GM12865 (cell line): Measurements from ENCODE around the gene TNS3.

Experiments
- DNase-seq: peaks from one replicate; pipeline ENCODE4 v3.0.0; 2010; ENCODE audit warnings: low read depth
- H3K4me3 ChIP-seq: 2 replicates; pipeline ENCODE4 v1.5.1; 2011; ENCODE audit warnings: mild to moderate bottlenecking, low read depth, low read length, control low read depth
- TF ChIP-seq, protein P1 (sequence below): IDR thresholded peaks from 2 replicates; pipeline ENCODE4 v1.5.1; 2011; ENCODE audit warnings: low read length, control low read depth, low read depth, inconsistent platforms; ENCODE audit not compliant: insufficient read depth; ENCODE audit errors: missing control alignments

The TNS3 gene

DNA sequence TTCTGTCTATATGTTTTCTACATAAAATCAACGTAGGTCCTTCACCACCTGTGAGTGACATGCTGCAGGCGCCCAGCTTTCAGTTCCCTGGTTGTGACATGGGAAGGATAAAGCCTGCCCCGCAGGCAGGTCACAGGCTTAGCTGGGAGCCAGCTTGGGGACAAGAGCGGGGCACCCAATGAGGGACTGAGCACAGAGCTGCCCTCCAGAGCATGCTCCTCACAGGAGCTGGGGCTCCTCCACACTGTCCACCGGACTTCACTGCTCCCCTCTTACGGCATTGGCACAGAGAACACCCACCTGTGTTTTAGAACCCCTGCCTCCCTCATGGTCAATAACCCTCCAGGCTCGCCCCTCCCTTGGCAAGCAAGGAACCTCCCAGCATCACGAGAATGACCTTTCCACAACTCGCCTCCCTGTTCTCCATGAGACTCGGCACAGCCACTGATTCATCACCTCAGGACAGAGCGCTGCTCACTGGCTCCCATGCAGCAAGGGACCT, 187.1 kb downstream of the TNS3 start:
- TF ChIP-seq, protein P1, sequence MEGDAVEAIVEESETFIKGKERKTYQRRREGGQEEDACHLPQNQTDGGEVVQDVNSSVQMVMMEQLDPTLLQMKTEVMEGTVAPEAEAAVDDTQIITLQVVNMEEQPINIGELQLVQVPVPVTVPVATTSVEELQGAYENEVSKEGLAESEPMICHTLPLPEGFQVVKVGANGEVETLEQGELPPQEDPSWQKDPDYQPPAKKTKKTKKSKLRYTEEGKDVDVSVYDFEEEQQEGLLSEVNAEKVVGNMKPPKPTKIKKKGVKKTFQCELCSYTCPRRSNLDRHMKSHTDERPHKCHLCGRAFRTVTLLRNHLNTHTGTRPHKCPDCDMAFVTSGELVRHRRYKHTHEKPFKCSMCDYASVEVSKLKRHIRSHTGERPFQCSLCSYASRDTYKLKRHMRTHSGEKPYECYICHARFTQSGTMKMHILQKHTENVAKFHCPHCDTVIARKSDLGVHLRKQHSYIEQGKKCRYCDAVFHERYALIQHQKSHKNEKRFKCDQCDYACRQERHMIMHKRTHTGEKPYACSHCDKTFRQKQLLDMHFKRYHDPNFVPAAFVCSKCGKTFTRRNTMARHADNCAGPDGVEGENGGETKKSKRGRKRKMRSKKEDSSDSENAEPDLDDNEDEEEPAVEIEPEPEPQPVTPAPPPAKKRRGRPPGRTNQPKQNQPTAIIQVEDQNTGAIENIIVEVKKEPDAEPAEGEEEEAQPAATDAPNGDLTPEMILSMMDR = no peak
- no peak overlapping the region for H3K4me3 ChIP-seq
- no peak for DNase-seq

DNA sequence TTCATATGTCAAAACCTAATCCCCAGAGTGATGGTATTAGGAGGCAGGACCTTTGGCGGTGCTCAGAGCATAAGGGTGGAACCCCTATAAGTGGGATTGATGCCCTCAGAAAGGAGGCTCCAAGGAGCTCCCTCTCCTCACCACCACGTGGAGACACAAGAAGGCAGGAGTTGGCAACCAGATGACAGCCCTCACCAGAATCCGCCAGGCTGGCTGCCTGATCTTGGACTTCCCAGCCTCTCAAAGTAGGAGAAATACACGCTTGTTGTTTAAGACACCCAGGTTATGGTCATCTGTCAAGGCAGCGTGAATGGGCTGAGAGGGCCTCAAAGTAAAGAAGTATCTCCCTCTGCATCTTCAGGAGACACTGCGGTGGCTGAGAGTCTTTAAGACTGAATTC, 187.7 kb downstream of the TNS3 start:
- no peak for DNase-seq
- TF ChIP-seq, protein P1 = no peak
- no peak overlapping the region for H3K4me3 ChIP-seq

DNA sequence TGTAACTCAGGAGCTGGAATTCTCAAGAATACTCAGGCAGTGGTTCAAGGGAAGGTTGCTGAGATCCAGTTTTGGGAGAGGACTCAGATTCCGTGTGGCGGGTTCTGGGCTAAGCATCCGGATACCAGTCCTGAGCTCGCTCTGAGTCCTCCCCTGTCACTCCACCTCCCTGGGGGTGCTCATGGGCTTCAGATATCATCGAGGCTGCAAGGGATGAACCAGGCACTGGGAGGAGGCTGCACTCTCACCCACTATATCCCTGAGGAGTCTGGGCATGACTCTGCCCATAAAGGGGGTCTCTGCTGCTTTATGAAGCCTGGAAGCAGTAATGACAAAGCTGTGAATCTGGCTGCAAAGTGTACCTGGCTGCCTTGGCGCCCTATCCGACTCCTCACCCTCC, 188.5 kb downstream of the TNS3 start:
- DNase-seq = no peak
- TF ChIP-seq, protein P1 = no peak
- H3K4me3 ChIP-seq = no peak overlapping the region

DNA sequence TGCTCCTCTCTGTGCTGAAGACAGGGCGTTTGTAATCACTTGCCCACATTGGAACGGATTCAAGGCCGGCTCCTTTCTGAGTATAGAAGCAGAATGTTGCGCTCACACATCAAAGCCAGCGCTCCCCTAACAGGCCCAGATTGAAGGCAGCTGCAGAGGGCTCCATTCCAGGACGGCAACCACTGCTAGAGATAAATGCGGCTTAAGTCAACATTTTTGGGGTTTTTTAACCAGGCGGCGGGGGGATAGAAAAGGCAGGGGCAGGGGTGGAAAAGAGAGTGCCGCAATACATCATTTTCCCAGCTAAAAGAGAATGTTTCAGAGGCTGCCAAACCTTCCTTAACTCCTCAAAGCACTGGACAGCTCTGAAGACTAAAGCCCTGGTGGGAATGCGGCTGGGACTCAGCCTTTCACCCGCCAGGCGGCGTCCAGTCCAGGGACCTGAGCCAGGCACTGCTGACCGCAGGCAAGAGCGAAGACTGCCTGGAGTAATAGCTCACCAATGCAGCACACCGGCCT, 189.6 kb downstream of the TNS3 start:
- TF ChIP-seq, protein P1 = no peak
- H3K4me3 ChIP-seq = no peak overlapping the region
- DNase-seq = no peak

DNA sequence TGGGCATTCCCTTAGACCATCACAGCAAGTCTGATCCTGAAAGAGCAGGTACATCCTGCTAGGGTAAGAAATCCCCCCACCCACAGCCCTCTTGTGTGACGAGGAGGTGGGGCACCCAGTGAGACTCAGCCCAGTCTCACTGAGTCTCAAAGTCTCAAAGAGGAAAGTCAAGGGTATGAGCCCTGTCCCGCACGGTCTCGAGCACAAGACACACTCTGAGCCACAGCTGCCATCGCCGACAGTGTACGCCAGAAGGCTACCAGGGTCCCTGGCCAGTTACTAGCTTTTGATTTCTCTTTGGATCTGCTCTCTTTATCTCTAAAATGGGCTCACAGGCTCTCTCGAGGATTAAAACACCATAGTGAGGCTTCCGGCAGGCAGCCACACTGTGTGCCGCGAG, 190.2 kb downstream of the TNS3 start:
- H3K4me3 ChIP-seq = no peak overlapping the region
- no peak for DNase-seq
- TF ChIP-seq, protein P1 = no peak

DNA sequence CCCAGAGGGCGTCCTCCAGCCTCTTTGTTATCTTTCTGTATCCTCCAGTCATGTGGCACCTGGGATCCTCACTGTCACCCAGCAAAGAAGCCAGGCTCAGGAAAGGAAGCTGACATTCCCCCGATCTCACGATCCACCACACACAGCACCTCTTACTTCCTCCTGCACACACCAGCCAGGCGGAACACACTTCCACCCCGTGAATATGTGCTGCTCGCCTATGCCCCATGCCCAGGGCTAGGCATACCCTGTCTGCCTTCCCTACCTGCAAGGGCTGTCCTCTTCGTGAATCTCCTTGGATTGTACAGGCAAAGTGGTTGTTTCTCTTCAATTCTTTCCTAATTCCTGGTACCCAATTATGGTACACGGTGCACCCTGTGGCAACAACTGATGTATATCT, 191.0 kb downstream of the TNS3 start:
- H3K4me3 ChIP-seq = no peak overlapping the region
- TF ChIP-seq, protein P1 = no peak
- no peak for DNase-seq
